HG03066 (cell line): Measurements from ENCODE around the gene HEPH.
"Not testable (repeated sequence)": the region's sequence is repeated elsewhere in the genome, so short reads cannot be mapped to it uniquely, and the experiment has no call there.

Experiments used
- ATAC-seq: cut with Tn5 transposase; IDR thresholded peaks from one replicate; pipeline ENCODE4 v1.9.1; 2021; ENCODE audit warnings: low read depth; ENCODE audit not compliant: unreplicated experiment

Gene HEPH

DNA sequence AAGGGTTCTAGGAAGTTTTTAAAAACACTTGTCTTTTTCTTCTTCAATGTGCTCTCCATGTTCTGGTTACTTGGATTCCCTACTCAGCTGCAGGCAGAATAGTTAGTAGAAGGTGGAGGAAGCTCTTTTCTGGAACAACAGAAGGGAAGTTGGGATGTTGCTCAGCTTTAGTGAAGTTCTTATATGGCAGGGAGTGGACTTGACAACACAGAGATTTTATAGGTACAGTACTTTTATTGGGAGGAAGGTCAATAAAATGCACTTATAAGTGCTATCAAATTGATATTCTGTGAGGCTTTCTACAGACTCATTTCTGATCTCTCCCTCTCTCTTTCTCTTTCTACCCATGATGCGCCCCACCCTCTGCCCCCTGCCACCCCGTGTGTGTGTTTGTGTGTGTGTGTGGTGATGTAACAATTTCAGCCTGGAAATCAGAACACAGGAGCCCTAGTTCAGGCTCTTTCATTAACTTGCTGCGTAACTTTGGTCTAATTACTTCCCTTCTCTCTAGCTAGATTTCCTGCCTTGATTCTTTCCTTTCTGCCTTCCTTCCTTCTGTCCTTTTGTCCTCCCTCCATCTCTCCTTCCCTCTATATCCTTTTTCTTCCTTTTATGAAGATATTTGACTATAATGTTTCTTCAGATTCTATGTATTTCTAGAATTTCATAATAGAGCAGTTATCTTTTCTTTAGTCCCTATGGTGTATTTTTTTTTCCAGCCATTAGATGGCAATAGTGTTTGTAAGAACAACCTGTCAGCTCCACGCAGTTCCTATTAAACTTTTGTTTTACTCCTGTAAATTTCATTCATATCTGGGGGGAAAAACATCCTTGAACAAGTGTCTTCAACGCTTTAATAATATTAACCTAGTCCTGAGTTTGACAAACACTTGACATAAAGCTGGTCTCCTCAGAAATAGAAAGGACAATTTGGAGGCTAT is 37.1 kb downstream of the HEPH start:
- no peak for ATAC-seq

DNA sequence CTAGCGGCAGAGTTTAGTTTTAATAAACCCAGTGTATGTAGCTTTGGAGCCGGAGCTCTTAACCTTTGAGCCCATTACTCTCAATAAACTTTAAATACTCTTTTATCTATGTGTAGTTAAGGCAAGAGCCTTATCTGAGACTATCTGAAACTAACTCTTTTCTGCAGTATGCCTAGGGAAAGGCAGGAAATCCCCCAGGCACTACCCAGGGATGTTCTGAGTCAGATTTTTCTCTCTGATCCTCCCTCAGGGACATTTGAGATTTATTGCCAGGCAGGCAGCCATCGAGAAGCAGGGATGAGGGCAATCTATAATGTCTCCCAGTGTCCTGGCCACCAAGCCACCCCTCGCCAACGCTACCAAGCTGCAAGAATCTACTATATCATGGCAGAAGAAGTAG is 39.1 kb downstream of the HEPH start:
- no peak for ATAC-seq

GRCh38 chrX:66221856-66222255 is 57.8 kb downstream of the HEPH start:
- no peak for ATAC-seq

DNA sequence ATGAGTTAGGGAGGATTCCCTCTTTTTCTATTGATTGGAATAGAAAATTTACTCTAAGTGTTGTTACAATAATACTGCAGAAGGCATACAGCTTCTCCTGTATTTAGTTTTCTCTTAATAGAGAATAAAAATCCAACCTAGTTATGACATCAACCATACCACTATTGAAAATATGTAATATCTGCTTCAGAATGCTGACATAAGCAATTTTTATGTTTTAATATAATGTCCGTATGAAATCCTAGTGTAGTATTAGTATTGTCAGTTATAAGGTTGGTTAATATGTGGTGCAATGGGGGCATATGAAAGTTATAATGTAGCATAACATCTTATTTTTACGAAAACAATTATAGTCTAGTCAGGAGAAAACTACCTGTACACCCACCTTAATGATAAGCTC is 68.2 kb downstream of the HEPH start:
- no peak for ATAC-seq

GRCh38 chrX:66233209-66233608 is 69.2 kb downstream of the HEPH start:
- no peak for ATAC-seq

DNA sequence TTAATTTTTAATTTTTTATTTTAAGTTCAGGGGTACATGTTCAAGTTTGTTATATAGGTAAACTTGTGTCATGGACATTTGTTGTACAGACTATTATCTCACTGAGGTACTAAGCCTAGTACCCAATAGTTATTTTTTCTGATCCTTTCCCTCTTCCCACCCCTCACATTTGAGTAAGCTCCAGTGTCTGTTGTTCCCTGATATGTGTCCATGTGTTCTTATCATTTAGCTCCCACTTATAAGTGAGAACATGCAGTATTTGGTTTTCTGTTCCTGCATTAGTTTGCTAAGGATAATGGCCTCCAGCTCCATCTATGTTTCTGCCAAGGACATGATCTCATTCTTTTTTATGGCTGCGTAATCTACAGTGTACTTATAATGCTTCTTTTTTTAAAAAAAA is 69.9 kb downstream of the HEPH start:
- ATAC-seq, result not testable (repeated sequence)

DNA sequence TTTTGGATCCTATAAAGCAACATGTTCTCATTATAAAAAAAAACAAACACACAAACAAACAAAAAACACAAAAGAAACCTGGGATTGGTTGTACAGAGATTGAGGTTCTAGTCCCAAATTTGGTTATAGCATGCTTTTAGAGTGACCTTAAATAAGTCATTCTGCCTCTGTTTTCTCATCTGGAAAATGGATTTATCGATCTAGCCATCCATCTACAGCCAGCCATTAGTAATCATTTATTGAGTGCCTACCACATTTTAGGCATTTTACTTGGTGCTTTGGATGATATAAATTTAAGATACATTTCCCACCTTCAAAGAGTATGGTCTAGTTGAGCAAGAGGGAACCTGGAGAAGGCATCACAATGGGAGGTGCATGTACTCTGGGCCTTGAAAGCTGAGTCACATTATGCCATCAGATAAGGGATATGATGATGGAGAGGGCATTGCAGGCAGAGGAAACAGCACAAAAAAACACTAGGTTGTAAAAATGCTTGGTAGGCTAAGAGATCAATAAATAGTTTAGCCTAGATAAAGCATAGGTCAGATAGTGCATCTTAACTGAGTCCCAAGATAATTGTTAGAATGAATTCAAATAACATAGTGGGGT is 91.4 kb downstream of the HEPH start:
- no peak for ATAC-seq

DNA sequence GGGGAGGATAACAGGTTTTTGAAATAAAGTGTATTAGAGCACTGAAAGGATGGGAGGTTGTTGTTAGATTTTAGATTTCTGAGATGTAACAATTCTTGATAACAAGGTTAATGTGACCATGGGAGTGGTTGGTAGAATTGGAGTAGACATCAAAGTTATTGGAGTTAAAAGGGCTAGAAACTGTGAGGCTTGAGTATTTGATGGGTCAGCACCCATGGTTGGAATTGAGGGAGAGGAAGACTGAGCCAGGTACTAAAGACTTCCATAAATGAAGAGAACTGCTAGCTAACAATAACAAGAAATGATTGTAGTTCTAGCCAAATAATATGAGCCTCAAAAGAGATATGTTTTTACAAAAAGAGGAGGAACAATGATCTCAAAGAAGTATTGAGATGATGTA is 98.8 kb downstream of the HEPH start:
- no peak for ATAC-seq
